ENCODE results near the gene IGF2BP2. TPM values are rescaled to one million over a fixed set of nuclear protein-coding genes. Genes with fewer than 3 reads are reported as not detected.

Gene IGF2BP2
- total and polyA plus RNA-seq, 2 of the 8 experiments (the other 6 are each of a cell fraction or from before 2014, with no cell fraction given) = 7.4 to 121 TPM

GRCh38 chr3:185737020-185737419 is 87.8 kb downstream of the IGF2BP2 start (continued):
- no peak for TF ChIP-seq CBX5 (IDR thresholded peaks at IDR 0.05; ENCODE audit: low read depth, low read length)
- no peak for TF ChIP-seq YY1 (IDR thresholded peaks at IDR 0.05; ENCODE audit: low read depth, low read length)
- no peak for TF ChIP-seq SAP30 (IDR thresholded peaks at IDR 0.05; ENCODE audit: insufficient read depth, insufficient replicate concordance, low read length)

All from H1 (cell line).